HG02623 (cell line): ENCODE measurements around the gene IL4.
"Not testable (repeated sequence)": the region's sequence is repeated elsewhere in the genome, so short reads cannot be mapped to it uniquely, and the experiment has no call there.

Experiments
- ATAC-seq: cut with Tn5 transposase; IDR thresholded peaks from one replicate; pipeline ENCODE4 v1.9.1; 2021; ENCODE audit warnings: moderate library complexity; ENCODE audit not compliant: unreplicated experiment

IL4 gene

DNA sequence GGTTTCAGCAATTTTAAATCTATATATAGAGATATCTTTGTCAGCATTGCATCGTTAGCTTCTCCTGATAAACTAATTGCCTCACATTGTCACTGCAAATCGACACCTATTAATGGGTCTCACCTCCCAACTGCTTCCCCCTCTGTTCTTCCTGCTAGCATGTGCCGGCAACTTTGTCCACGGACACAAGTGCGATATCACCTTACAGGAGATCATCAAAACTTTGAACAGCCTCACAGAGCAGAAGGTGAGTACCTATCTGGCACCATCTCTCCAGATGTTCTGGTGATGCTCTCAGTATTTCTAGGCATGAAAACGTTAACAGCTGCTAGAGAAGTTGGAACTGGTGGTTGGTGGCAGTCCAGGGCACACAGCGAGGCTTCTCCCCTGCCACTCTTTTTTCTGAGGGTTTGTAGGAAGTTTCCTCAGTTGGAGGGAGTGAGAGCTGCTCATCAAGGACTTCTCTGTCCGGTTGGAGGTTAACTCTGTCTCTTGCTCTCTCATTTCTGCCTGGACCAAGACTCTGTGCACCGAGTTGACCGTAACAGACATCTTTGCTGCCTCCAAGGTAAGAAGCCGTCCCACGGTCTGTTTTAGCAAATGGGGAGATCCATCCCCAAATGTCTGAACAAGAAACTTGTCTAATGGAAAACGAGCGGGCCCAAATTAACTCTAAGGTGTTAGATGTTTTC is at the start of gene IL4:
TSS of gene IL4 (plus strand) at position 51 of the 692 bp plus-strand sequence. CDS start at position 113, 62 bp downstream.
- no peak for ATAC-seq

DNA sequence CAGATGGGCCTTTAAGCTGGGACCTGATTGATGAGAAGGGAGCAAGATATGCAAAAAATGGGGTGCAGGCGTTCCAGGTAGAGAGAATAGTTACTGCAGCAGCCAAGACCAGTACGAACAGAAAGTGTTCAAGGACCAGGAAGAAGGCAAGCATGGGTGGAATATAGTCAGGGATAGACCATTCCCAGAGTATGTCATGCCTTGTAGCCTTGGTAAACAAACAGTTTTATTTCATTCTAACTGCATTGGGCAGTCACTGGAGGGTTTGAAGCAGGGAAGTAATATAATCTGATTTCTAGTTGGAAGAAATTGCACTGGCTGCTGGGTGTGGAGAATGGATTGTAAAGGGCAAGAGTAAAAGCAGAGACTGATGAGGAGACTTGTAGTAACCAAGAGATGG is 46.3 kb upstream of the IL4 start:
- ATAC-seq = no peak

DNA sequence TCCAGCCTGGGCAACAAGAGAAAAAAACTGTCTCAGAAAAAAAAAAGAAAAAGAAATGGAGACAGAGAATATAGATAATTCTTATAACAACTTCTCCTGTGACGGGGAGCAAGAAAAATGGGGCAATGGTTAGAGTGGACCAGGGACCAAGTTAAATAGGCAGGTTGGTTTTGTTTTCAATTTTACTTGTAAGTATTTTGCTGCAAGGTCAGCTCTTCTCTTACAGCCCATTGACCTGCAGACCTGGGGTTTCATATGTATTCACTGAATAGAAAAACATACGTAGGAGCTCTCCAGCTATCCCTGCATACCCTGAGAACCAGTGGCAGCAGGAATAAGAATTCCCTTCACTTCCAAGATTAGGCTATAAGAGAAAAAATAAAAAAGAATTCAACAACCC is 45.0 kb upstream of the IL4 start:
- ATAC-seq = no peak

DNA sequence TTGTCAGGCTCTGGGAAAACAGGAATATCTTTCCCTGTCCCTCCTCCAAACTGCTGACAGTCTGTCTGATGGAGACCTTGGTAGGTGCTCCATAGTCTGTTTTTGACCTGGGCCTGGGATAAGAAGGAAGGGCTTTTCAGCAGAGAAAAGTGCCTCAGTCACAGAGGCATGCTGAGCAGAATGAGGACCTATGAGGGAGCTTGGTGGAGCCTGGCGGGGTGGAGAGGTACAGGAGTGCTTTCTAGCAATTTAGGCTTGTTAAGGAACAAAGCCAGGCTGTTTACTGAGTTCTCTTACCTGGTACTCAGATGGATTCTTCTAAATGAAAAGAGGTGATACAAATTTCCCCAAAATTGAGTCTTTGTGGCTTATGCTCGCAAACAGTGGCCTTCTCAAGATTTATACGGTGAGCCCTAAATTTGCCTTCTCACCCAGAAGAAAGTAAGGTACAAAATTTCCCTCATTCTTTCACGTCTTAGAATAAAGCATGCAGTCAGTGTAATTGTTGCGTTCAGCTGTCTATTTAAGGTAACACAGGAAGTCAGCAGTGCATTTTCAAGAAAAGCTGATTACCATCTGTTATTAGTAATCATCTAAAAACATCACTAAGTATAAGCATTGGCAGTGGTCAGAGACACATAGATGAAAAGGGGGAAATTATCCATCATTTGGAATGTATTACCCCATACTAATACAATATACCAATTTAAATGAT is 44.4 kb upstream of the IL4 start:
- ATAC-seq = no peak

DNA sequence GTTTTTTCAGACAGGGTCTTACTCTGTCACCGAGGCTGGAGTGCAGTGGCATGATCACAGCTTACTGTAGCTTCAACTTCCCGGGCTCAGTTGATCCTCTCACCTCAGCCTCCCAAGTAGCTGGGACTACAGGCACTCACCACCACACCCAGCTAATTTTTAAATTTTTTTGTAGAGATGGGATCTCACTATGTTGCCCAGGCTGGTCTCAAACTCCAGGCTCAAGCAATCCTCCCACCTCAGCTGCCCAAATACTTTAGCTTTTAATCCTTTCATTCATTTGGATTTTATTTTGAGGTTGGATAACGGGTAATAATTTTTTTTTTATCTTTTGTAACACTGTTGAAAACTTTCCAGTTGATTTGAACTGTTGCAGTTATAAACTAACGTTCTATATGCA is 40.2 kb upstream of the IL4 start:
- ATAC-seq = not testable (repeated sequence)

DNA sequence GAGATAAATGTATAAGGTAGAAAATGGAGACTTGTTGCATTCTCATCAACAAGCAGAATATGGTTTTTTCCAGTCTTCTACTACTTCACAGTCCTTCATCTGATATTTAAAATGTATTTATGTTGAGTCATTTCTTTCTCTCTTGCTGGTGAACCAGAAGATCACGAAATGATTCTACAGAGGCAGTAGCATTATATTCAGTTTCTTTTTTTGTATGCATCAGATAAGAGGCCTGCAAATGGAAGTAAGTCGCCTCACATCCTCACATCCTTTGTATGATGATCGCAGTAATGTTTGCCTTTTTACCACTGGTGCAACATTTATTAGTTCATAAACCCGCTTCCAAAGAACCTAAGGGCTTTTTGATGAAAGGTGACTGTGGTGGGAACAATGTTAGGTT is 37.9 kb upstream of the IL4 start:
- no peak for ATAC-seq

DNA sequence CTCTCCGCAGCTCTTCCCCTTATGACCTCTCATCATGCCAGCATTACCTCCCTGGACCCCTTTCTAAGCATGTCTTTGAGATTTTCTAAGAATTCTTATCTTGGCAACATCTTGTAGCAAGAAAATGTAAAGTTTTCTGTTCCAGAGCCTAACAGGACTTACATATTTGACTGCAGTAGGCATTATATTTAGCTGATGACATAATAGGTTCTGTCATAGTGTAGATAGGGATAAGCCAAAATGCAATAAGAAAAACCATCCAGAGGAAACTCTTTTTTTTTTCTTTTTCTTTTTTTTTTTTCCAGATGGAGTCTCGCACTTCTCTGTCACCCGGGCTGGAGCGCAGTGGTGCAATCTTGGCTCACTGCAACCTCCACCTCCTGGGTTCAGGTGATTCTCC is 36.5 kb upstream of the IL4 start:
- ATAC-seq = no peak

DNA sequence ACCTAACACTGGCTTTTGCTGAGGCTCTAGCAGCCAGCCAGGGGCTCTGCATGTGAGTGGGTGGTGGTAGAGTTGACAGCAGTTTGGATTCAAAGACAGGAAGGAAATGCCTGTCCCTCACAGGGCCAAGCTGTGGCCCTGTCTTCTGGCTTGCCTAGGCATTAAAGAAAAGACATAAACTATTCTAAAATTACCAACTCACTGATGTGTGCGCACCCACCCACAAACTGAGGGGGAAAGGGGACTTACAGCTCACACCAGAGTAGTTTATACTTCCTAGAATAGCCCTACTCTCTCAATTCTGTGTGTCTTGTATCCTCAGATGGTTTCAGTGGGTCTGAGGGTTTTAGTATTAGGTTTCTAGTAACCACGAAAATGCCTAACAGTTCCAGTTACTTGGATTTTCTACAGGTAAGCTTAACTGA is 34.1 kb upstream of the IL4 start:
- peak; percentile 58 for ATAC-seq

DNA sequence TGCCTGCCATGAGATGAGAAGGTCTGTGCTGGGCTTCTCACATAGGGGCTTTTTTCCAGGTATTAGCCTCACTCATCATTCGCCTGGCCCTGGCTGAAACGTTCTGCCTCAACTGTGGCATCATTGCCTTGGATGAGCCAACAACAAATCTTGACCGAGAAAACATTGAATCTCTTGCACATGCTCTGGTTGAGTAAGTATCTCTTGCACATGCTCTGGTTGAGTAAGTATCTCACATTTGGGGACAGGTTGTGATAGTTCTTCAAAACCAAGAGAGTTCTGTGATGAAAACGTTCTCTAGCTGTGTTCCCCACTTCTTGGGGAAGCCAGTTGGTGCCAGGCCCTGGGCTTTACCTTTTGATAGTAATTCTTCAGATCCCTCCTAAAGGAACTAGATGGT is 33.2 kb upstream of the IL4 start:
- no peak for ATAC-seq

DNA sequence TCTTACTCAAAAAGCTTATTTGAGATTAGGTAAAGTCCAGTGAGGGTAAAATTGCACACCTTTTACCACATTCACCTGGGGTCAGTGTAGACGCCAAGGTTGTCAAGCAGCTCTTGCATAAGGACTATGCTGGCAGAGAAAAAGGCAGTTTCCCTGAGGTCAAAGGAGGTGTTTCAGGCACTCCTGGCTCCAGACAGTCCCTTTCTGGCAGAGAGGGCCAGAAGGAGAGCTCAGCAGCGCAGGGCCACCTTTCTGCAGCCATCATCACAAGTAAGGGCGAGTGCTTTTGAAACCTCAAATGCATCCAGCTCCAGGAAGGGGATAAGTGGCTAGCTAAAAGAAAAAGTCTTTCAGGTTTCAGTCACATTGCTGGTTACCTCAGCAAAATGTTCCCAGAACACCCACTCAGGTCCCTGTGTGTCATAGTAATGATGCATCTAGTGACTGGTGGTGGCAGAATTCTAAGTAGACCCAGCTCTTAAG is 32.5 kb upstream of the IL4 start:
- peak; percentile 44 for ATAC-seq

DNA sequence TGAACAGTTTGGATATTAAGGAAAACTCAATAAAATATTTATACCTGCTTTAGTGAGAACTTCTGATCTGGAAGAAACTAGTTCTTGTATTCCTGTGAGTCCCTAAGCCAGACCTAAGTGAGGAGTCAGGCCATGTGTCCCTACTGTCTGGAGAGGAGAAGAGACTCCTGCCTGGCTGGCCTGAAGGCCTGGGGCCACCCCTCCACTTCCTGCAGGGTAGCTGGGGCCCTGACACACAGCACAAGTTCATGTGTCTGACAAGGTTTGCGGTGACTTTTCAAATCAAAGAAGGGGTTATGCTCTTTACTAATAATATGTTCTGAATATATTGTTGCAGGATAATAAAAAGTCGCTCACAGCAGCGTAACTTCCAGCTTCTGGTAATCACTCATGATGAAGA is 31.9 kb upstream of the IL4 start:
- no peak for ATAC-seq

DNA sequence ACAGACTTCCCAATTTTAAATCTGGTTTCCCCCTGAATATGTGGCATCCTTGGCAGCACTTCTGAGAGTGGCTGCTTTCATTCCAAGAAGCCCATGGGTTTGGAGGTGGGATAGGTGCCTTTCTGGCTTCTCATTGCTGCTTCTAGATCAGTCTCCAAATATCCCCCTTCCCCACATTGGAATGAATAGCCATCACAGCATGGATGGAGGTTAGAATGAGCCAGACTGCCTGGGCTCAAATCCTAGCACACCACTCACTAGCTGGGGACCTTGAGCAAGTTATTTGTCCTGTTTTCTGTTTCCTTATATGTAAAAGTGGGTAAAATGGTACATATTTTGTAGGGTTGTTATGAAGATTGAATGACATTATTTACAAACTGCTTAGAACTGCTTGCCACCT is 29.6 kb upstream of the IL4 start:
- no peak for ATAC-seq

DNA sequence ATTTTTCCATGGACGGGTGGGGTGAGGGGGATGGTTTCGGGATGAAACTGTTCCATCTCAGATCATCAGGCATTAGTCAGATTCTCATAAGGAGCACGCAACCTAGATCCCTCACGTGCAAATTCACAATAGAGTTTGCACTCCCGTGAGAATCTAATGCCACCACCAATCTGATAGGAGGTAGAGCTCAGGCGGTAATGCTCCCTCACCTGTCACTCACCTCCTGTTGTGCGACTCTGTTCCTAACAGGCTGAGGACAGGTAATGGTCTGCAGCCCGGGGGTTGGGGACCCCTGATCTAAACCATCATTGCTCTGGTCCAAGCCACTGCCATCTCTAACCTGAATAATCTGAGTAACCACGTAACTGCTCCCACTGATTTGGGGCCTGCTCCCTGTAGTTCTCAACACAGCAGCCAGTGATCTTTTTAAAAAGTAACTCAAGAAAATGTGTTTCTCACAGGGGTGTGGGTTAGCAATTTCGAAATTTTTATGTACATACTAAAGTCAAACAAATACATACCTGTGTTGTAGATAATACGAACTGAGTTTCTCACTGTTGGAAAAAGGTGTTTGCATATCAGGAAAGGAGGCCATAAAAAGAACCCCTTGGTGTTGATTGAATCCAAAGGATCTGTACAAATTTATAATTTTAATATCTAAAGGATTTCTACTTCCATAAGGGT is 27.1 kb upstream of the IL4 start:
- ATAC-seq = no peak

DNA sequence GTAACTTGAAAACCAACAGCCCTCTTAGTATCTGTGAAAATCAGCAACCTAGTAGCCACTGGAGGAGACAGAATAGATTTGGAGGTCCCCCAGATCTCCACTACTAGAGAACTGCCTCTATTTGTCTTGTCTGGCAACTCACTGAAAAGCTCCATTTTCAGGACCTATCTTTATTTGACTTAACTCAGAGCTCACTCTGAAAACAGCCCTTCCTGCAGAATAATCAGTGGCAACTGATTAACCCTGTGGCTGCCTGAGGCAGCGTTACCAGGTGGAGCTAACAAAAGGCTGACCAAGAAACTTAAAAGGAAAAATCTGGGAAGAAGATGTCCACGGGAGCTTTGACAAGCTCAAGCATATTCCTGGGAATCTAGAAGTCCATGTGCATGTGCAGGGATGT is 26.3 kb upstream of the IL4 start:
- ATAC-seq = no peak

DNA sequence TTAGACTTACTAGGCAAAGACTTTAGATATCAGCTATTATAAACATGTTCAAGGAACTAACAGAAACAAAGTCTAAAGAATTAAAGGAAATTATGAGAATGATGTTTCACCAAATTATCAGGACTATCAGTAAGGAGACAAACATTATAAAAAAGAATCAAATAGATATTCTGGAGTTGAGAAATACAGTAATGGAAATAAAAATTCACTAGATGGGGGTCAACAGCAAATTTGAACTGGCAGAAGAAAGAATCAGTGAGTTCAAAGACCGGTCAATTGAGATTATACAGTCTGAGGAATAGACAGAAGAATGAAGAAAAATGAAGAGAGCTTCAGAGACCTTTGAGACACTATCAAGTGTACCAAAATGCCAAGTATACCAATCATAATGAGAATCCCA is 25.4 kb upstream of the IL4 start:
- ATAC-seq = no peak

DNA sequence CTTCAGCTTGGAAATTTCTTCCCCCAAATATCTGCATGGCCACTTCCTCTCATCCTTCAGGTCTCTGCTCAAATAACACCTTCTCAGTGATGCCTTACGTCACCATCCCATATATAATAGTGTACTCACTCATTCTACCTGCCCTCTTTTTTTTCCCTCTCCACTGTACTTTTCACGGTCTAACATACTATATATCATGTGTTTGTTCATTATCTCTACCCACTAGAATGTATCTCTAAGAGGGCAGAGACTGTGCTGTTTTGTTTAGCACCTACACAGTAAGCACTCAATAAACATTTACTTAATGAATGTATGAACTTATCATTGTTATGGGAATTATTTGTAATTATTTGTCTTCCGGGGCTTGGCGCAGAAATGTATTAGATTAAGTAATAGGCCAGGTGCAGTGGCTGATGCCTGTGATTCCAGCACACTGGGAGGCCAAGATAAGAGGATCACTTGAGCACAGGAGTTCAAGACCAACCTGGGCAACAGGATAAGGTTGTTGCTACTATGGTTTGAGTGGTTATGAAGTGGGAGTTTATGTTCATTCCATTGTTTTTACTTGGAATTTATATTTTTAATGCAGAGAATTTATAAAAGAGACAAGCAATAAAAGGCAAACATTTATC is 21.8 kb upstream of the IL4 start:
- ATAC-seq = no peak

DNA sequence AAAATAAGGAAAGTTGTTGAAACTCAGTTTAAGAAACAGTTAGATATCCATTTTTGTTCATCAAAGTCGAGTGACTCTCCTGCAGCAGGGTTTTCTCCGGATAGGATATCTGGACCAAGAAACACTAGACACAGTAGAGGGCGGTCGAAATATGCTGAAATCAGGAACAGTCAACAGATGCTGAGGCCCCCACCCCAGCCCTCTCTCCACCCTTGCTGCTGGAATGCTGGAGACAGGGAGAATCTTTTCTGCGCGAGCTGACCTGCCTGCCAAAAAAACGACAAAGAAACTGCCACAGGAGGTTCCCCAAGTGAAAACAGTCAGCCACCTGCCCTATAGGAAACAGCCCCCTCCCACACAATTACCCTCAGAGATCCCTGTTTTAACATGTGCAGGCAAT is 20.1 kb upstream of the IL4 start:
- ATAC-seq = no peak

DNA sequence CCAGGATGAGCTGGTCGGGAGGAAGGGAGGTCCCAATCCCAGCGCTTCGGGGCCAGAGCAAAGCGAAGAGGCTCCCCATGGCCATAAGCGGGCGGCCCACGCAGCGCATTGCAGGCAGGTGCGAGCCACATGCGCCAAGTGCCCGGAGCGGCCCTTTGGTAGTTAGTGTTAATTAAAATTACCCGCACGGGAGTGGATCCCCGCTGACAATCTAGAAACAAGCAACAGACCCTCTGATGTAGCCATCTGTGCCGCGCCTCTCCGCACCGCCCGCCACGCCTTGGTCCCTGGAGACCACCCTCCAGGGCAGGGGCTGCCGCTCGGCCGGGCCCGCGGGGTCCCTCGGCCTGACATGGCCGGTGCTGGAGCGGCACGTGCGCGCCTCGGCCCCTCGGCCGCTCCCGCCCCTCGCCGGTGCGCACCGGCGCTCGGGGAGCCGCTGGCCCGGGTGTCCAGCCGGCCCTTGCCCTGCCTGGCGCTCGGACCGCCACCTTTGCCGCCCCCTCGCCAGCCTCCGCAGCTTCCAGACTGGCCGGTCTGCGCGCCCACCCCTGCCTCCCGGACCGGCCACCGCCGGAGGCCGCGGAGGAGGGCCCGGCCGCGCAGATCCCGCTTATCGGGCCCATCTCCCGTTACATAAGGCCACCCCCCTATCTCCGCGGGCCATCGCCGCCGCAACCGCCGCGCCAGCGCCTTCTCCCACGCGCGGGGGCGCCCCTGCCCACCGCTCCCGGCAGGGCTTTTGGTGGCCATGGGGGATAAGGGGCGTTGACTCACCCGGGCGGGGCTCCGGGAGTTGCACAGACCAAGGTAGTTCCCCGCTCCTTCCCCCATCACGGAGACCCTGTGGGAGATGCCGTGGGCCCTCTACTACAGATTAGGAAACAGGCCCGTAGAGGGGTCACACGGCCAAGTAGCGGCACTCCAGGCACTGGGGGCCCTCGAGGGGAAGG is 17.7 kb upstream of the IL4 start:
- no peak for ATAC-seq

DNA sequence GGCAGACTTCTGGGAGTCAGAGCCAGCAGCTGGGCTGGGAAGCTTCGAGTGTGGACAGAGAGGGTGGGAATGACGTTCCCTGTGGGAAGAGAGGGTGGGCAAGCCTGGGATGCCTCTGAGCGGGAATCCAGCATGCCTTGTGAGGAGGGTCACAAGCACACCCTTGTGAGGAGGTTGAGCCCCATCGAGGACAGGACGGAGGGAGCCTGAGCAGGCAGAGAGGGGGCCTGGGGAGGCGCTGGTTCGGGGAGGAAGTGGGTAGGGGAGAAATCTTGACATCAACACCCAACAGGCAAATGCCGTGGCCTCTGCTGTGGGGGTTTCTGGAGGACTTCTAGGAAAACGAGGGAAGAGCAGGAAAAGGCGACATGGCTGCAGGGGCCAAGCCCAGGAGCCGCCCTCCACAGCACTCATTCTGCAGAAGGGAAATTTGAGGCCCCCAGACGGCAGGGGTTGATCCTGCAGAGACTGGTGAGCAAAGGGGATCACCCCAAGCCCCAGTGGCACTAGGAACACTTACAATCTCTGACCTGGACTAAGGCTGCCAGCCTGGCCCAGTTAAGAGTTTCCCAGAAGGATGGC is 16.9 kb upstream of the IL4 start:
- ATAC-seq = no peak
